Neural cell (in vitro differentiated cells): ENCODE data around the gene SND1. TPM values are rescaled to one million over a fixed set of nuclear protein-coding genes. Genes with fewer than 3 reads are reported as not detected.

ENCODE experiments used
- H2AFZ ChIP-seq: fragments of 200-600, 300-800 bp; sonication (generic), shearing (Covaris generic); 2 replicates; pipeline ENCODE4 v1.6.0; 2014; ENCODE audit warnings: low read depth, mild to moderate bottlenecking, antibody characterized with exemption, low read length, moderate library complexity
- H3F3A ChIP-seq: fragments of 200-600 bp; shearing (Covaris generic); 2 replicates; pipeline ENCODE4 v1.6.1; 2016; ENCODE audit warnings: mild to moderate bottlenecking, moderate library complexity, mixed read lengths, antibody characterized with exemption, low read length; ENCODE audit not compliant: insufficient read depth, poor library complexity, severe bottlenecking
- H3K27ac ChIP-seq: fragments of 200-600, 300-800 bp; sonication (generic), shearing (Covaris generic); 2 replicates; pipeline ENCODE4 v1.5.1; 2014; ENCODE audit warnings: mild to moderate bottlenecking, low read length, moderate library complexity
- H3K27me3 ChIP-seq: fragments of 300-800, 200-600 bp; sonication (generic), shearing (Covaris generic); 2 replicates; pipeline ENCODE4 v1.6.0; 2014; ENCODE audit warnings: mild to moderate bottlenecking, low read depth, low read length, moderate library complexity; ENCODE audit not compliant: insufficient read depth
- H3K36me3 ChIP-seq: fragments of 300-800, 200-600 bp; sonication (generic), shearing (Covaris generic); 2 replicates; pipeline ENCODE4 v1.5.1; 2014; ENCODE audit warnings: mild to moderate bottlenecking, antibody characterized with exemption, low read length, moderate library complexity; ENCODE audit not compliant: insufficient read depth
- H3K4me2 ChIP-seq: fragments of 300-800, 200-600 bp; sonication (generic), shearing (Covaris generic); 2 replicates; pipeline ENCODE4 v1.6.0; 2014; ENCODE audit warnings: mild to moderate bottlenecking, low read length
- H3K4me3 ChIP-seq: fragments of 300-800, 200-600 bp; sonication (generic), shearing (Covaris generic); 2 replicates; pipeline ENCODE4 v1.5.1; 2014; ENCODE audit warnings: mild to moderate bottlenecking, low read length, moderate library complexity
- H3K79me2 ChIP-seq: fragments of 200-600 bp; shearing (Covaris generic); replicated peaks from 2 replicates; pipeline ENCODE4 v1.6.0; 2014; ENCODE audit warnings: mild to moderate bottlenecking, low read length, moderate library complexity; ENCODE audit not compliant: insufficient read depth
- H3K9ac ChIP-seq: fragments of 300-800, 200-600 bp; sonication (generic), shearing (Covaris generic); 2 replicates; pipeline ENCODE4 v1.6.1; 2016; ENCODE audit warnings: mild to moderate bottlenecking, low read length, mixed read lengths
- H3K9me2 ChIP-seq: fragments of 200-600 bp; shearing (Covaris generic); 2 replicates; pipeline ENCODE4 v1.6.1; 2016; ENCODE audit warnings: mild to moderate bottlenecking, low read length, mixed read lengths; ENCODE audit not compliant: insufficient read depth
- H3K9me3 ChIP-seq: fragments of 200-600, 300-800 bp; sonication (generic), shearing (Covaris generic); 2 replicates; pipeline ENCODE4 v1.6.1; 2016; ENCODE audit warnings: mild to moderate bottlenecking, mixed run types, low read length, moderate library complexity, mixed read lengths
- H4K20me1 ChIP-seq: fragments of 200-600 bp; shearing (Covaris generic); 2 replicates; pipeline ENCODE4 v1.6.1; 2016; ENCODE audit warnings: mild to moderate bottlenecking, mixed run types; ENCODE audit not compliant: insufficient read depth
- CTCF ChIP-seq: fragments of 450-650 bp; IDR thresholded peaks from 2 replicates; pipeline ENCODE4 v1.5.1; 2014; ENCODE audit warnings: antibody characterized with exemption, mild to moderate bottlenecking, moderate library complexity; ENCODE audit not compliant: poor library complexity, severe bottlenecking
- EP300 ChIP-seq: fragments of 450-650 bp; conservative IDR thresholded peaks from 2 replicates; pipeline ENCODE4 v1.6.1; 2014; ENCODE audit warnings: antibody characterized with exemption, mild to moderate bottlenecking, moderate library complexity; ENCODE audit not compliant: poor library complexity, severe bottlenecking
- EZH2 ChIP-seq: fragments of 200-600, 300-800 bp; shearing (Covaris generic), sonication (generic); IDR thresholded peaks from 2 replicates; pipeline ENCODE4 v1.6.1; 2014; ENCODE audit warnings: antibody characterized with exemption, low read length, borderline replicate concordance, mild to moderate bottlenecking; ENCODE audit not compliant: insufficient read depth, poor library complexity, severe bottlenecking
- MXI1 ChIP-seq: fragments of 450-650 bp; conservative IDR thresholded peaks from 2 replicates; pipeline ENCODE4 v1.6.1; 2014; ENCODE audit warnings: antibody characterized with exemption, mild to moderate bottlenecking; ENCODE audit not compliant: poor library complexity, severe bottlenecking
- POLR2AphosphoS5 ChIP-seq: IDR thresholded peaks from 2 replicates; pipeline ENCODE4 v1.6.1; 2012
- RAD21 ChIP-seq: fragments of 450-650 bp; conservative IDR thresholded peaks from 2 replicates; pipeline ENCODE4 v1.6.1; 2014; ENCODE audit warnings: antibody characterized with exemption, mild to moderate bottlenecking, moderate library complexity
- REST ChIP-seq: IDR thresholded peaks from 2 replicates; pipeline ENCODE4 v1.6.1; 2012; ENCODE audit warnings: borderline replicate concordance
- SMC3 ChIP-seq: fragments of 450-650 bp; conservative IDR thresholded peaks from 2 replicates; pipeline ENCODE4 v1.6.1; 2014; ENCODE audit warnings: antibody characterized with exemption, mild to moderate bottlenecking, moderate library complexity; ENCODE audit not compliant: poor library complexity
- TAF1 ChIP-seq: IDR thresholded peaks from 2 replicates; pipeline ENCODE4 v1.6.1; 2012; ENCODE audit warnings: low read depth
- polyA plus RNA-seq: library from polyadenylated mRNA; depleted of rRNA; stranded (reverse); fragments of >200 nt; gene quantifications from 2 replicates; pipeline ENCODE4 v1.2.3, GENCODE V29; 2014

Gene SND1
- polyA plus RNA-seq, 1 donor from 2014 or later, result 37.4 TPM

- H3K79me2 ChIP-seq, result no peaks in the 10 kb centered on the region
- H3F3A ChIP-seq, result no peaks in the 10 kb centered on the region
- TF ChIP-seq REST (no peak), SMC3 (no peak), POLR2AphosphoS5 (no peak), EP300 (no peak), TAF1 (no peak), MXI1 (no peak), RAD21 (no peak), EZH2 (no peak)
- no peaks in the 10 kb centered on the region for H3K36me3 ChIP-seq
- H3K4me3 ChIP-seq, result no peak overlapping the region
- H3K9me3 ChIP-seq, result no peaks in the 10 kb centered on the region
- no peaks in the 10 kb centered on the region for H4K20me1 ChIP-seq
- no peak overlapping the region for H3K4me2 ChIP-seq
- H3K9me2 ChIP-seq, result no peaks in the 10 kb centered on the region
- H3K27ac ChIP-seq, result no peak overlapping the region
- no peaks in the 10 kb centered on the region for H3K27me3 ChIP-seq
- no peak overlapping the region for H2AFZ ChIP-seq
- no peak overlapping the region for H3K9ac ChIP-seq
Observed at GRCh38 chr7:128091106-128091505, 439.1 kb downstream of the SND1 start.

GRCh38 chr7:128092221-128092620 is 440.2 kb downstream of the SND1 start:
- Histone ChIP-seq H3K9ac (no peak overlapping the region), H4K20me1 (no peaks in the 10 kb centered on the region), H3K27me3 (no peaks in the 10 kb centered on the region), H3K4me3 (no peak overlapping the region), H3F3A (no peaks in the 10 kb centered on the region), H3K9me3 (no peaks in the 10 kb centered on the region), H3K27ac (no peak overlapping the region), H3K4me2 (no peak overlapping the region), H2AFZ (no peak overlapping the region), H3K9me2 (no peaks in the 10 kb centered on the region), H3K79me2 (no peaks in the 10 kb centered on the region), H3K36me3 (no peaks in the 10 kb centered on the region)
- no peak for TF ChIP-seq EP300
- TF ChIP-seq EZH2, result no peak
- no peak for TF ChIP-seq MXI1
- no peak for TF ChIP-seq TAF1
- no peak for TF ChIP-seq RAD21
- no peak for TF ChIP-seq CTCF
